ENCODE data around the gene HUNK. TPM values are rescaled to one million over a fixed set of nuclear protein-coding genes. Genes with fewer than 3 reads are reported as not detected.

Gene HUNK
- total and polyA plus RNA-seq, 2 experiments from 2014 or later = 1.6 to 5.1 TPM

Other genes starting within 250 kb of the HUNK start
- gene SOD1, start 213.3 kb upstream of the HUNK start, total RNA-seq (2014; rRNA removed; shearing (Covaris generic)) = 123 and 126 TPM in 2 replicates
- gene SOD1, start 213.3 kb upstream of the HUNK start, polyA plus RNA-seq (2016; fragmentation: Nextera tagmentation; extraction: Ambion mirVana) = 454 and 469 TPM in 2 replicates
- gene SCAF4, start 140.9 kb upstream of the HUNK start, total RNA-seq (2014; rRNA removed; shearing (Covaris generic)) = 29.7 and 35.2 TPM in 2 replicates
- gene SCAF4, start 140.9 kb upstream of the HUNK start, polyA plus RNA-seq (2016; fragmentation: Nextera tagmentation; extraction: Ambion mirVana) = 42.1 and 45.8 TPM in 2 replicates